GM12801 (cell line): ENCODE measurements around the gene TOX3.

Experiments
- TF ChIP-seq, protein P1 (sequence below): IDR thresholded peaks from one replicate; pipeline ENCODE4 v1.5.1; 2011; ENCODE audit warnings: control low read depth; ENCODE audit not compliant: insufficient read length; ENCODE audit errors: extremely low read depth

The TOX3 gene

GRCh38 chr16:52460639-52461178 lies 86.2 kb downstream of the TOX3 start:
- TF ChIP-seq, protein P1, sequence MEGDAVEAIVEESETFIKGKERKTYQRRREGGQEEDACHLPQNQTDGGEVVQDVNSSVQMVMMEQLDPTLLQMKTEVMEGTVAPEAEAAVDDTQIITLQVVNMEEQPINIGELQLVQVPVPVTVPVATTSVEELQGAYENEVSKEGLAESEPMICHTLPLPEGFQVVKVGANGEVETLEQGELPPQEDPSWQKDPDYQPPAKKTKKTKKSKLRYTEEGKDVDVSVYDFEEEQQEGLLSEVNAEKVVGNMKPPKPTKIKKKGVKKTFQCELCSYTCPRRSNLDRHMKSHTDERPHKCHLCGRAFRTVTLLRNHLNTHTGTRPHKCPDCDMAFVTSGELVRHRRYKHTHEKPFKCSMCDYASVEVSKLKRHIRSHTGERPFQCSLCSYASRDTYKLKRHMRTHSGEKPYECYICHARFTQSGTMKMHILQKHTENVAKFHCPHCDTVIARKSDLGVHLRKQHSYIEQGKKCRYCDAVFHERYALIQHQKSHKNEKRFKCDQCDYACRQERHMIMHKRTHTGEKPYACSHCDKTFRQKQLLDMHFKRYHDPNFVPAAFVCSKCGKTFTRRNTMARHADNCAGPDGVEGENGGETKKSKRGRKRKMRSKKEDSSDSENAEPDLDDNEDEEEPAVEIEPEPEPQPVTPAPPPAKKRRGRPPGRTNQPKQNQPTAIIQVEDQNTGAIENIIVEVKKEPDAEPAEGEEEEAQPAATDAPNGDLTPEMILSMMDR = no peak

GRCh38 chr16:52456368-52456767 lies 90.6 kb downstream of the TOX3 start:
- TF ChIP-seq, protein P1 = no peak

DNA sequence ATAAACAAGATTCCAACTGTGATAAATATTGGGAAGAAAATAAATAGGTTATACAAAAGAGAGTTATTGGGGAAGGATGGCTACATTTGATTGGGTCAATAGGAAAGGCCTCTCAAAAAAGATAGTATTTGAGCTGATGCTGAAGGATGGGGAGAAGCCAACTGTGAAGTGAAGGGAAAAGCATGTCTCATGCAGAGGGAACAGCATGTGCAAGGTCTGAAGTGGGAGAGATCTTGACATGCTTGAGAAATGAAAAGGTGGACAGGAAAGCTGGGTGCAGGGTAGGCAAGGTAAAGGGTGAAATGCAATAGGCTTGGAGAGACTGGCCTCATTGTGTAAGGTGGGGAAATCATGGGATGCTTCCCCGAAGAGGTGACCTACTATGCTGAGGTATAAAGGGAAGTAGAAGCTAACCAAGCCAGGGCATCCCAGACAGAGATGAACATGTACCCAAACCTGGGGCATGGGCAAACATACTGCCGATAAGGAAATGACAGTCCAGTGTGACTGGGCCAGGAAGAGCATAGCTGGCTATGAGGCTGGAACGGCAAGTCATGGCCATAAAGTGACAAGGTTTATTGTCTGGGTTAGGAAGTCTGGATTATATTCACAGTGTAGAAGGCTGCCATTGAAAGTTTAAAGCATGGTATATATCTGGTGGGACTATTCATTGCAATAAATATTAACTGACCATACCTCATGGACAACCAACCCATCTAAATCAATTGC lies 91.2 kb downstream of the TOX3 start:
- TF ChIP-seq, protein P1 = no peak

DNA sequence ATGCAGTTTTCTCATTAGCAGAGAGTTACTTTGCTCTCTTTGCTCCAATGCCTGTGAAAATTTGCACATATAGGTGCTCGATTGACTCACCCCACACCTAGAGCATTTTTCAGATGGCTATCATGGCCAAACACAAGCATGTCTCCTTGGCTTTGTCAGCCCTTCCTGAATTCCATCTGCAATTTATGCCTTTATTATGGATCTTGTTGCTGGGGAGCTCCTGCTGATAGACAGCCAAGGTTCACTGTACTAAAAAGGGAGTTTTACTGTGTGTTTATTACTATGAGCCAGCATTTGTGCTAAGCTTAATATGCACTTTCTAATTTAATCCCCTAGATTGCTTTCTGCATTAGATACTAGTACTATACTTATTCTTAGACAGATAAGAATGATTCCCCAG lies 93.3 kb downstream of the TOX3 start:
- TF ChIP-seq, protein P1 = no peak

- TF ChIP-seq, protein P1 = no peak
Observed at GRCh38 chr16:52451971-52452421, 94.9 kb downstream of the TOX3 start.

DNA sequence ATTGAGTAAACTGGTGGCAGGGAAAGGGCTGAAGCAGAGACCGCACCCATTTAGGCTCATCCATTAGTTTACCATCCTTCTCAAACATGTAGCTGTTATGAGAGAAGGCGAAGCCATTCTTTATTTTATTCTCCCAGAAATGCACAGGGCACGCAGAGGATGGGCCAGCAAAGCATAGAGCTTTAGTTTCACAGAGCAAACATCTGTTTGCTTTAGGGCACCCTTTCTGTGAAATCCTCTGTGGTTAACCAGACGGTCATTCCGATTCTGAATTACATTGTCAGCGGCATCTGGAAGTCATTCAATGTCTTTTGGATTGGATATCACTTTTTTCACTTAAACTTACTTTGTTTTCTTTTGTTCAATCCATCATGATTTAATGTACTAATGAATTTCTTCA lies 96.0 kb downstream of the TOX3 start:
- TF ChIP-seq, protein P1 = no peak

GRCh38 chr16:52450241-52450640 lies 96.7 kb downstream of the TOX3 start:
- TF ChIP-seq, protein P1 = no peak
